ENCODE measurements around the gene CACNB4.
A peak's percentile ranks its signal among the peaks of the same experiment; 100 is the strongest.
"Not testable (repeated sequence)": the region's sequence is repeated elsewhere in the genome, so short reads cannot be mapped to it uniquely, and the experiment has no call there.

The CACNB4 gene

GRCh38 chr2:152098496-152099366 is at the start of gene CACNB4:
Gene CACNB4 (minus strand): TSS chr2:152099044.
- no peak for TF ChIP-seq JUND (IDR thresholded peaks at IDR 0.05; ENCODE audit: low read depth)
- peak; percentile 45 to 64 for DNase-seq (ENCODE audit: low read depth in 1 of 2, low spot score in 1 of 2)
- in situ Hi-C loops (cut with HindIII; ENCODE audit: low pct_unique_long_range_greater_than_20kb, low sequenced_read_pairs), result no loop called here

GRCh38 chr2:152134488-152135280 is 35.8 kb upstream of the CACNB4 start:
- TF ChIP-seq JUND (IDR thresholded peaks at IDR 0.05; ENCODE audit: low read depth), result no peak
- in situ Hi-C loops (cut with HindIII; ENCODE audit: low pct_unique_long_range_greater_than_20kb, low sequenced_read_pairs), result no loop called here
- no peak for DNase-seq (ENCODE audit: low read depth in 1 of 2, low spot score in 1 of 2)

GRCh38 chr2:152132306-152132705 is 33.5 kb upstream of the CACNB4 start:
- in situ Hi-C loops (cut with HindIII; ENCODE audit: low pct_unique_long_range_greater_than_20kb, low sequenced_read_pairs), result no loop called here
- no peak for TF ChIP-seq JUND (IDR thresholded peaks at IDR 0.05; ENCODE audit: low read depth)
- DNase-seq (ENCODE audit: low read depth in 1 of 2, low spot score in 1 of 2), result peak; percentile 3 to 21

DNA sequence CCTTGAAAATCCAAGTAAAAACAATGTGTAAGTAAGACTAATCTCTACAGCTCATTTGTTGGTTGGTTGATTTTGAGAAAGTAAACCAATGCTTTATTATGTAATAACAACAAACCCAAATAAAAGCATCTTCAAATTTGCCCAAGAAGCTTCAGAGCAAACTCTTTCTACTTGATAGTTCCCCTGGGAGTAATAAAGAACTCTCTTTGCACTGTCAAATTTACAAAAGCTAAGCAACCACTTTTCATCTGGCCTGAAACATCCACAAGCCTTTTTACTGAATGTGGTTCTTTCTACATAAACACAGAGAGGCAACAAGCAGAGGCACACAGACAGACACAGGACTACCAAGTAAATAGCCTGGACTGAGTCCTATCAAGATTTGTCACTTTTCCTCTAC is 28.8 kb upstream of the CACNB4 start:
- TF ChIP-seq JUND (IDR thresholded peaks at IDR 0.05; ENCODE audit: low read depth), result no peak
- in situ Hi-C loops (cut with HindIII; ENCODE audit: low pct_unique_long_range_greater_than_20kb, low sequenced_read_pairs), result no loop called here
- no peak for DNase-seq (ENCODE audit: low read depth in 1 of 2, low spot score in 1 of 2)

- in situ Hi-C loops (cut with HindIII; ENCODE audit: low pct_unique_long_range_greater_than_20kb, low sequenced_read_pairs), result no loop called here
- no peak for TF ChIP-seq JUND (IDR thresholded peaks at IDR 0.05; ENCODE audit: low read depth)
- peak in 1 of 2 experiments; percentile 27 for DNase-seq (ENCODE audit: low read depth in 1 of 2, low spot score in 1 of 2)
These were observed 27.8 kb upstream of the CACNB4 start for GRCh38 chr2:152126664-152127063.

DNA sequence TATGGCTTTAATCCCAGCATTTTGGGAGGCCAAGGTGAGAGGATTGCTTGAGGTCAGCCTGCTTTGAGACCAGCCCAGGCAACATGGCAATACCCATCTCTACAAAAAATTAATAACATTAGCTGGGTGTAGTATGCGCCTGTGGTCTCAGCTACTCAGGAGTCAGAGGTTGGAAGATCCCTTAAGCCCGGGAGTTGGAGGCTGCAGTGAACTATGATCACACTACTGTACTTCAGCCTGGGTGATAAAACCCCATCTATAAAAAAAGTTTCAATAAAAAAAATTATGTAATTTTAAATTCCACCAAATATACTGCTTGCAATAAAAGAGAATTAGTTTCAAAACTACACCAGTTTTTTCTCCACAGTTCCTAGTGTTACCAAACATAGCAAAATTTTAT is 23.3 kb upstream of the CACNB4 start:
- no peak for DNase-seq (ENCODE audit: low read depth in 1 of 2, low spot score in 1 of 2)
- no peak for TF ChIP-seq JUND (IDR thresholded peaks at IDR 0.05; ENCODE audit: low read depth)
- in situ Hi-C loops (cut with HindIII; ENCODE audit: low pct_unique_long_range_greater_than_20kb, low sequenced_read_pairs), result no loop called here

DNA sequence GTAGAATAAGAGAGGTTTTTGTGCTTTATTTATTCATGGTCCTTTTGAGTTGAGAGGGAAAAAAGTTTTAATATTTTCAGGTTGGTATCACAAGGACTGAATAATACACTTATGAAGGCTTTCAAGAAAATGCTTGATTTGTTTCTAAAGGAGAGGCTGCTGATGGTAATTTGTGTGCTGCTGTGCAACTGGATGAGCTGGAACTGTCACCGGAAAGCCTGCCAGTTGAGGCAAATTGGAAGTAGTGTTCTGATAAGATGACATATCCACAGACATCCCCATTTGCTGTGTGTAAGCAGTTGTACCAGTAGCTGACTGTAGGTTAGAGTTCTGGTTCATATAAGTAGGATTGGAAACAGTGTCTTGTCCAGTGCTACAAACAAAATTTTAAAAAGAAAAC is 21.6 kb upstream of the CACNB4 start:
- TF ChIP-seq JUND (IDR thresholded peaks at IDR 0.05; ENCODE audit: low read depth), result no peak
- in situ Hi-C loops (cut with HindIII; ENCODE audit: low pct_unique_long_range_greater_than_20kb, low sequenced_read_pairs), result no loop called here
- no peak for DNase-seq (ENCODE audit: low read depth in 1 of 2, low spot score in 1 of 2)

GRCh38 chr2:152115952-152116351 is 17.1 kb upstream of the CACNB4 start:
- no peak for TF ChIP-seq JUND (IDR thresholded peaks at IDR 0.05; ENCODE audit: low read depth)
- in situ Hi-C loops (cut with HindIII; ENCODE audit: low pct_unique_long_range_greater_than_20kb, low sequenced_read_pairs), result no loop called here
- DNase-seq (ENCODE audit: low read depth in 1 of 2, low spot score in 1 of 2), result peak in 1 of 2 experiments; percentile 44

- in situ Hi-C loops (cut with HindIII; ENCODE audit: low pct_unique_long_range_greater_than_20kb, low sequenced_read_pairs), result no loop called here
- DNase-seq (ENCODE audit: low read depth in 1 of 2, low spot score in 1 of 2), result no peak
- TF ChIP-seq JUND (IDR thresholded peaks at IDR 0.05; ENCODE audit: low read depth), result no peak
These were observed 15.5 kb upstream of the CACNB4 start for GRCh38 chr2:152114366-152114765.

GRCh38 chr2:152107140-152107539 is 8.3 kb upstream of the CACNB4 start:
- in situ Hi-C loops (cut with HindIII; ENCODE audit: low pct_unique_long_range_greater_than_20kb, low sequenced_read_pairs); DNase-seq (ENCODE audit: low read depth in 1 of 2, low spot score in 1 of 2): not testable (repeated sequence)

- TF ChIP-seq JUND (IDR thresholded peaks at IDR 0.05; ENCODE audit: low read depth), result no peak
- in situ Hi-C loops (cut with HindIII; ENCODE audit: low pct_unique_long_range_greater_than_20kb, low sequenced_read_pairs), result no loop called here
- no peak for DNase-seq (ENCODE audit: low read depth in 1 of 2, low spot score in 1 of 2)
These were observed 7.6 kb upstream of the CACNB4 start for GRCh38 chr2:152106464-152106863.

DNA sequence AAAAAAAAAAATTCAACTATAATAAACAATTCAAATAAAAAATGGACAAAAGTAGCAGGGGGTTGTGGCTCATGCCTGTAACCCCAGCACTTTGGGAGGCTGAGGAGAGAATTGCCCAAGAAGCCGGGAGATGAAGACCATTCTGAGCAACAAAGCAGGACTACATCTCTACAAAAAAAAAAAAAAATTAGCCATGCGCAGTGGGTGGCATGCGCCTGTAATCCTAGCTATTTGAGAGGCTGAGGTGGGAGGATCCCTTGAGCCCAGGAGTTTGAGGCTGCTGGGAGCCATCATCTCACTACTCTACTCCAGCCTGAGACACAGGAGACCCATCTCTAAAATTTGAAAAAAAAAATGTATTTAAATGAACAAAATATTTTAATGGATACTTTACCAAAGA is 4.4 kb upstream of the CACNB4 start:
- in situ Hi-C loops (cut with HindIII; ENCODE audit: low pct_unique_long_range_greater_than_20kb, low sequenced_read_pairs), result no loop called here
- no peak for DNase-seq (ENCODE audit: low read depth in 1 of 2, low spot score in 1 of 2)
- no peak for TF ChIP-seq JUND (IDR thresholded peaks at IDR 0.05; ENCODE audit: low read depth)

DNA sequence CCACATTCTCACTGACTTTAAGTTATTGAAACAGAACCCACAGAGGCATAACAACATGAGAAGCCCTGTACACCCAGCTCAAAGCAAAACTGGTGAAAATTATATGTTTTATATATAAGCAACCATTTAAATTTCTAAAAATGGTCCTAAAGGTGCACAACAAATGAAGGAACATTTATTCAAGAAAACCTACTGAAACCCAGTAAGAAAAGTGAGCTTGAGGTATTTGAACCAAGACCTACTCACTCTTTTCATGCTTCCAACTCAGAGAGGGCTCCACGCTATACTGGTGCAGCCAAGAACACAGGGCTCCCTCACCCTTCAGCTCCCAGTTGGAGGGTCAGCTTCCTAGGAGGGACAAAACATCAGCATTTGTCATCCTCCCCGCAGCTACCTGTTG is 2.1 kb upstream of the CACNB4 start:
- no peak for DNase-seq (ENCODE audit: low read depth in 1 of 2, low spot score in 1 of 2)
- no peak for TF ChIP-seq JUND (IDR thresholded peaks at IDR 0.05; ENCODE audit: low read depth)
- in situ Hi-C loops (cut with HindIII; ENCODE audit: low pct_unique_long_range_greater_than_20kb, low sequenced_read_pairs), result no loop called here

Data from T47D (cell line).